Right hindlimb (tissue), 1 donor: ENCODE results near the gene GSE1.
A peak's percentile ranks its signal among the peaks of the same experiment; 100 is the strongest.

Experiments
- DNase-seq: peaks from one replicate; pipeline ENCODE4 v3.0.0-alpha.2; 2018

The GSE1 gene

DNA sequence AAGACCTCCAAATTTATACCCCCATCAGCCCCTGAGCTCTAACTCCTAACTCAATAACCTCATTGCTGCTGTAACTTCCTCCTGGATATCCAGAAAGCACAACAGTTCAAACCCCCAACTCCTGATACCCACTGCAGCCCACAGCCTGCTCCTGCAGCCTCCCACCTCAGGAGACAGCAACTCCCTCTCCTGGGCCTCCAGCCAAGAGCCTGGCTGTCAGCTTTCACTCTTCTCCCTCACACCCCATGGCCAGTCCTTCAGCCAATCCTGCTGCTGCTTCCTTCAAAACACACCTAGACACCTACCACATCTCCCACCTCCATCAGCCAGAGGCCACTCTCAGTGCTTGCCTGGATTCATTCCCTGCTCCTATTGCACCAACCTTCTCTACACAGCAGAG is 70.2 kb downstream of the GSE1 start:
- no peak for DNase-seq

DNA sequence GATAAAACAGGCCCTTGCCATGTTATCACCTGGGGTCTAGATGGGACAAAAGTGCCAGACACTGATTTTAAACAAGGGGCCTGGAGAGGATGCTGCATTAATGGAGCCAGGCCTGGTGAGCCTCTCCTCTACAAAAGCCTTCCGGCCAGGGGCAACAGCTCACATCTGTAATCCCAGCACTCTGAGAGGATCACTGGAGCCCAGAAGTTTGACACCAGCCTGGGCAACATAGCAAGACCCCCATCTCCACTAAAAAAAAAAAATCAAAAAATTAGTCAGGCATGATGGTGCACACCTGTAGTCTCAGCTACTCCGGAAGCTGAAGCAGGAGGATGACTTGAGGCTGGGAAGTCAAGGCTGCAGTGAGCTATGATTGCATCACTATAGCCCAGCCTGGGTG is 72.1 kb downstream of the GSE1 start:
- DNase-seq = no peak

- no peak for DNase-seq
These were observed 73.9 kb downstream of the GSE1 start for GRCh38 chr16:85686912-85687591.

DNA sequence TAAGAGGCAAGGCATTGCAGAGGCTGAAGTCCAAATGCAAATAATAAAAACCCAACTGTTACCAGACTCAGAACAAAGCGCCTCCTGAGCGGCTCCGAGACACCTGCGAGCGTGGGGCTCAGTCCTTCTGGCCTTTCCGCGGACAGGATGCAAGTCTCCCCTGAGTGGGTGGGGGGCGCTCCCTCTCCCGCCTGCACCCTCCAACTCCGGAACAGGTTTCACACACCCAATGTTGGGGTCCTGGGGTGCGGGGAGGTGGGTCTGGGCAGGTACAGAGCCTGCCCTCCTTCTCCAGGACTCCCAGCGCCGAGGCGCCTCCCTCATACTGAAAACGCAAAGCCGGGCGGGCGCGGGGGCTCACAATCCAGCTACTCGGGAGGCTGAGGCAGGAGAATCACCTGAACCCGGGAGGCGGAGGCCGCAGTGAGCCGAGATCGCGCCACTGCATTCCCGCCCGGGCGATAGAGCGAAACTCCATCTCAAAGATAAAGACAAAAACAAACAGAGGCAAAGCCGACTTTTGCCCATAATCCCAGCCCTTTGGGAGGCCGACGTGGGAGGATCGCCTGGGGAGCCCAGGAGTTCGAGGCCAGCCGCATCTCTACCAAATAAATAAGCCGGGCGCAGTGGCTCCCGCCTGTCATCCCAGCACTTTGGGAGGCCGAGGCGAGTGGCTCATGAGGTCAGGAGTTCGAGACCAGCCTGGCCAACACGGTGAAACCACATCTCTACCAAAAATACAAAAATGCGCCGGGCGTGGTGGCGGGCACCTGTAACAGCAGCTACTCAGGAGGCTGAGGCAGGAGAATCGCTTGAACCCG is 74.7 kb downstream of the GSE1 start:
- DNase-seq = no peak

GRCh38 chr16:85688586-85689284 is 75.6 kb downstream of the GSE1 start, which contains the start of gene GINS2:
Gene GINS2, minus strand, starts transcription at chr16:85688954. Its CDS starts 56 bp downstream, at chr16:85688898.
- peak; percentile 95 for DNase-seq

- DNase-seq = no peak
These were observed 76.3 kb downstream of the GSE1 start for GRCh38 chr16:85689285-85689949.

DNA sequence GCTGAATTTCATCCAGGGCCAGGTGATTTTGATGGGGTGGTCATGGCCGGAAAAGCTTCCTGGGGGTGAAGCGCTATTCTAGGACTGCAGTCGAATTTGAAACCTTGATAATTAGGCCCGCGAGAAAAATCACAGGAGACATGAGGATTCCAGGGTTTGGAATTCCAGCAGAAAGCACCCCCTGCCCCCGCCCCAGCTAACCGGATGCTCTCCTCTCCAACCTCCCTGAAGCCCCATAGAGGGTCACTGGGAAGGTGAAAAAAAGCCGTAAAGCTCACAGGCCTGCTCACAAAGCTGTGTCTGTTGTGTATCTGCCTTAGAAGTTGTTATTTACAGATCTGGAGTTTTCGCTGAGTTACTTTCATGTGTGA is 76.8 kb downstream of the GSE1 start:
- DNase-seq = no peak

DNA sequence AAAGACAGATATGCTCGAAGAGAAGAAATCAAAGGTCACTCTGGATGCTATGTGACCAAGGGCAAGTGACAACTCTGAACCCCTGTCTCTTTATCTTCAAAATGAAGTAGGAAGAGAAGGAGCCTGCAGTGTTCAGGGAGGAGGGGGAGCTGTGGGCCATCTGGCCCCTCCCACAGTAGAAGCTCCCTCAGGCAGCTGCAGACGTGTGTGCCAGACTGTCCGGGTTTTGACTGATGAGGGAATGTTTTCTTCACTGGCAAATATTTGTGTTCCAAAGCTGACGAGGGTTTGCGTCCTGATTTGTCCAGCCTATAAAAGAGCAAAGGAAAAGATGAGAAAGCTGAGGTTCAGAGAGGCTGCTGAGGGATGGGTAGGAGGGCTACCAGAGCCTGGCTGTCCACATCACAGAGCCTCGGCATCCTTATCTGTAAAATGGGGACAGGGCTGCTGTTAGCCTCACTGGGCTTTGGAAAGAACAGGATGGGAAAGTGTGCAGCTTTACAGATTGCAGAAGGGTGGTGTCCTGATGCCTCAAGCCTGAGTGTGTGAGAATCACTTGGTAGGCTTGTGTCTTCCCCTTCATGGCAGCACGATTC is 77.4 kb downstream of the GSE1 start:
- no peak for DNase-seq

GRCh38 chr16:85695196-85696128 is 82.3 kb downstream of the GSE1 start:
- DNase-seq = no peak

DNA sequence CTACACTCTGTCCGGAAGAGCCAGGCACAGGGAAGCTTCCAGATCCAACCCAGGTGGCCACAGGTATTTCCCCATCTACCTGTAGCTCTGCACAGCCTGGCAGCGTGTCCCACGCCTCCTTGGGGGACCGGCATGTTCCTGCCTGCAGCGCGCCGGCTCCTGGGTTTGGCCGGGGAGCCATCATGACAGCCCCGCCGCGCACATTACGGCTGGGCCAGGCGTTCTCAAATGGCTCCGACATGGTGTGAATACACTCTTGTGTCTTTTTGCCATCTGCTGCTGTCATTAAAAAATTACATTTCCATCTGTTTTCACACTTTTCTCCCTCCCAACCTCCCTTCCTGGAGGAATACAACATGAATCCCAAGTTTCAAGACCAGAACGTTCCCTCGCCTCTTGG is 83.7 kb downstream of the GSE1 start:
- DNase-seq = no peak

DNA sequence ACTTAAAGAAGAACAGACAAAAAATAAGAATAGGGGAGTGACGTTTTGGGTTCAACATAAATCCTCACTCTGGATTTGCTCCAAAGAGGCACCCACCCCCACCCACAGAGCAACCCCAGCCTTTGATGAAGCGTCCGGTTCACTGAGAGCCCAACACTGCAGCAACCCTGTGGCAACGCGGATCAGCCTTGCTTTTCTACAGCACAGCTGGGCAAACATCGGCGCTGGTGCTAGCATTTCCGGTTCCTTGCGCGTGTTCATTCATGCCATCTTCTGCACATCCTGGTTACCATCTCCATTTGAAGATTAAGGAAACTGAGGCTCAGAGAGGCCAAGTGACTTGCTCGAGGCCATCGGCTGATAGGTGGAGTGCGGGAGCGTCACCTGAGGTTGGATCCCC is 84.3 kb downstream of the GSE1 start:
- no peak for DNase-seq

DNA sequence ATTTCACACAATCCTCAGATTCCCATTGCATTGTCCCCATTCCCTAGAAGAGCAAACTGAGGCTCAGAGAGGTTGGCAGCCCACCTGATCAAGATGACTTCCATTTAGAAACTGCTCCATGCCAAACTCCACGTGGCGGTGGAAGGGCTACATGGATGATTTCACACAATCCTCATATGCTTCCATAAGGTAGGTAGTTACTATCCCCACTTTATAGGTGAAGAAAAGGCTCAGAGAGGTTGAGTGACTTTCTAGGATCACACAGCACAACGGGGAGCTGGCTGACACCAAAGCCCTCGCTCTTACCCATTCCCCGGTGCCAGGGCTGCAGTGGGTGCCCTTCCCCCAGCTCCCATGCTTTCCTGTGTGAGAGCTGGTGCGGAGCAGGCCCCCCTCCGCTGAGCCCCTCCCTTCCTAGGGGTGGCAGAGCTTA is 85.4 kb downstream of the GSE1 start:
- no peak for DNase-seq

- DNase-seq = no peak
These were observed 85.9 kb downstream of the GSE1 start for GRCh38 chr16:85698935-85699558.

- DNase-seq = no peak
These were observed 86.5 kb downstream of the GSE1 start for GRCh38 chr16:85699628-85700027.

DNA sequence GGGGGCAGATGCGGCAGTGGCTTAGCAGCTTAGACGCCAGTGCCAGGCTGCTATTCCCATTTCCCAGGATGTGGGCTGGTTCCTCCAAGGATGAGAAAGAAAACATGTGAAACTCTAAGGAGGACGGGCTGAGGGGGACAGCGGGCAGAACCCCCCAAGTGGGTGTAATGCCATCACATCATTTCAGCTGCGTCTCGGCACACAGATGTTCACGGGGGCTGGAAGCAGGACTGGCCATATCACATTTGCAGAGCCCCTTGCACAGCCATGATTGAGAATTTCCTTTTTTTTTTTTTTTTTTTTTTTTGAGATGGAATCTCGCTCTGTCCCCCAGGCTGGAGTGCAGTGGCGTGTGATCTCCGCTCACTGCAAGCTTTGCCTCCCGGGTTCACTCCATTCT is 90.9 kb downstream of the GSE1 start:
- DNase-seq = no peak

DNA sequence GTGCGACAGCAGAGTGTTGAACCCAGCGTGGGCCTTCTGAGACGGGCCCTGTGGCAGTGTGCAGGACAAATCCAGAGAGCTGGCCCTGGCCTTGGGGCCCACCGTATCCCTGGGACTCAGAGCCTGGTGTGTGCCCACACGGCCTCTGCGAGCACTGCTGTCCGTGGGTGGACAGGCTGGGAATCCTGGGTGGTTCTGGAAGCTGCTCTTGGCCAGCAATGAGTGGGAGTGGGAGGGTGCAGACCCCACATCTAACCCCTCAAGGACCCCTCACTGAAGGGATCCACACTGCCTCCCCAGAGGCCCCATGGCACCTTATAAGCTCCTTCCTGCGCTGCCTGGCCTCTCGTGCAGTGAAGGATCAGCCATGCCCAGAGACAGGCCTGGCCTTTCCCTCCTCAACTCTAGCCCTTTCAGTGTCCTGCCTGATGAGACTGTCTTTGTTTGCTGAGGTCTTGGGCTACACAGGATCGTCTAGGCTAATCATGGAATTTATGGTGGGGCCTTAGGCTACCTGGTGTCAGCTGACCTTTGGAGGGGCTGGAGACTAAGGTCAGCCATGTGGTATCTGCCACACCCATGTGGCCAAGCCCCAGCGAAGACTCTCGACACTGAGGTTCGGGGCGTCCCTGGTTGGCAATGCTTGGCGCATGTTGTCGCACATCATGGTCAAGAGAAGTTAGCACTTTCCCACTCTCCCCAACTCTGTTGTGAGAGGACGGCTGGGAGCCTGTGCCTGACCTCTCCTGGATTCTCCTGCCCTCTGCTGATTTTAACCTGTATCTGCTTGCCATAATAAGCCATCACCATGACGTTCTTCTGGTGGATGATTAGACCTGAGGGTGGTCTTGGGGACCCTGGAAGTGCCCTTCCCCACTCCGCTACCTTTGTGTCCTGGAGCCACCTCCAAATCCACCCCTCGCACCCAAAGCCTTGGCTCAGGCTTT is 92.1 kb downstream of the GSE1 start:
- no peak for DNase-seq

DNA sequence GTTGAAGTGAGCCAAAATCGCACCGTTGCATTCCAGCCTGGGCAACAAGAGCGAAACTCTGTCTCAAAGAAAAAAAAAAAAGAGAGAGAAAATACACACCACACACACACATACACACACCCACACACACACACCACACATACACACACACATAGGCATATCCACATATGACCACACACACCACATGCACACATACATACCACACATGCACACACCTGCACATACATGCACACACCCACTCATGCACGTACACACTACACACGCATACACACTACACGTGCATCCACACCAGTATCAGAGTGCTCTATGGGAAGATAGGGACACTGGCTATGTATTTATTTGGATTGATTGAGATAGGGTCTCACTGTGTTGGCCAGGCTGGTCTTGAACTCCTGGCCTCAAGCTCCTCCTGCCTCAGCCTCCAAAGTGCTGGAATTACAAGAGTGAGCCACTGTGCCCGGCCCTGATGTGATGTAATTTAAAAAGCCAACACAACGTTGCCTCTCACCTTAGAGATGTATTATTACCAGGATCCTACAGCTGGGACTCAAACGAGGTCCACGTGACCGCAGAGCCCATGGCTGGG is 93.4 kb downstream of the GSE1 start:
- no peak for DNase-seq

DNA sequence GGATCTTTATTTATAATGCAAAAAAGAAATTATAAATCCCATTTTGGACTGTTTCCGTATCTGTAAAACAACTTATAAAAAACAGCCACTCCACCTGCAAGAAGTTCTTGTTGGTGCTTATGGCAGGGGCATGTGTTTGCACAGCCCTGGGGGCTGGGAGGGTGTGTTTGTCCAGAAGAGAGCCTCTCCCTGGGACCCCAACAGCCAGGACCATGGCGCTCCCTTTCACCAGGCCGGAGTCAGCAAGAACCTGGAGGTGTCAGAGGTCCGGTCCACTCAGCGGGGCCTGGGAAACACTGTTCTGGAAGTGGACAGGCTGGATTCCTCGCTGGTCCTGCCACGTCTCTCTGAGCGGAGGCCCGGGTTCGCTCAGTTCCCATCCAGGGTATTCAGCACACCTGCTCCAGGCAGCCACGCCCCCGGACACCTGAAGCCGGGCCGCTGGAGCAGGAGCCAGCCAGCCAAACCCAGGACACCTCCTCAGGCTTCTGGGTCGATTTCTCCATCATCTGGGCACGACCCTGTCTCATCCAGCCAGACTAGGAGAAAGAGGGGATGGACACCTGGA is 94.5 kb downstream of the GSE1 start:
- no peak for DNase-seq

- no peak for DNase-seq
These were observed 95.2 kb downstream of the GSE1 start for GRCh38 chr16:85708338-85708737.
